GM13977 (cell line): ENCODE results near the gene HIBADH.
"Not testable (repeated sequence)": the region's sequence is repeated elsewhere in the genome, so short reads cannot be mapped to it uniquely, and the experiment has no call there.

ENCODE experiments used
- DNase-seq: peaks from one replicate; pipeline ENCODE4 v3.0.0; 2012; ENCODE audit warnings: low spot score
- CTCF ChIP-seq: IDR thresholded peaks from 2 replicates; pipeline ENCODE4 v1.5.1; 2012; ENCODE audit warnings: mild to moderate bottlenecking, control low read depth; ENCODE audit not compliant: insufficient read depth; ENCODE audit errors: extremely low read depth, missing control alignments
- in situ Hi-C: fragments of 300-500 bp; cut with MboI; formaldehyde crosslinking; loops from one replicate; pipeline ENCODE4 v1.12.0; 2022; ENCODE audit warnings: low sequenced_read_pairs, low pct_unique_long_range_greater_than_20kb, mixed read lengths, inconsistent platforms; ENCODE audit not compliant: unreplicated experiment

The HIBADH gene

GRCh38 chr7:27585781-27586447 lies 76.8 kb downstream of the HIBADH start:
- in situ Hi-C loops: no loop called here
- no peak for TF ChIP-seq CTCF
- no peak for DNase-seq

GRCh38 chr7:27581906-27582305 lies 80.8 kb downstream of the HIBADH start:
- DNase-seq: no peak
- no peak for TF ChIP-seq CTCF
- in situ Hi-C loops: no loop called here

GRCh38 chr7:27581119-27581518 lies 81.6 kb downstream of the HIBADH start:
- no peak for DNase-seq
- TF ChIP-seq CTCF: no peak
- in situ Hi-C loops: no loop called here

- no peak for DNase-seq
- TF ChIP-seq CTCF: no peak
- in situ Hi-C loops: no loop called here
Measured at GRCh38 chr7:27579565-27579964, 83.1 kb downstream of the HIBADH start.

- in situ Hi-C loops, DNase-seq: not testable (repeated sequence)
Measured at GRCh38 chr7:27578169-27578568, 84.5 kb downstream of the HIBADH start.

GRCh38 chr7:27576360-27576944 lies 86.2 kb downstream of the HIBADH start:
- in situ Hi-C loops: no loop called here
- peak; percentile 24 for DNase-seq
- TF ChIP-seq CTCF: peak; percentile 55

GRCh38 chr7:27575613-27576012 lies 87.1 kb downstream of the HIBADH start:
- in situ Hi-C loops: no loop called here
- TF ChIP-seq CTCF: no peak
- no peak for DNase-seq
